K562 (cell line): ENCODE data around the gene TEX14. TPM values are rescaled to one million over a fixed set of nuclear protein-coding genes. Genes with fewer than 3 reads are reported as not detected.
A peak's percentile ranks its signal among the peaks of the same experiment; 100 is the strongest.

Source experiments
- CREB3 ChIP-seq: fragments of 450-650 bp; conservative IDR thresholded peaks from 2 replicates; pipeline ENCODE4 v1.6.1; 2016; ENCODE audit warnings: missing genetic modification characterization, low read depth, mild to moderate bottlenecking, missing compliant biosample characterization, moderate library complexity
- CREB3L1 ChIP-seq: fragments of 450-650 bp; IDR thresholded peaks from 2 replicates; pipeline ENCODE4 v1.6.1; 2014; ENCODE audit warnings: low read depth, mild to moderate bottlenecking, moderate library complexity, borderline replicate concordance
- GTF2B ChIP-seq: IDR thresholded peaks from 2 replicates; pipeline ENCODE4 v1.6.1; 2011; ENCODE audit not compliant: insufficient read length; ENCODE audit errors: extremely low read depth
- NFRKB ChIP-seq: fragments of 450-650 bp; IDR thresholded peaks from 2 replicates; pipeline ENCODE4 v1.6.1; 2016; ENCODE audit warnings: low read depth
- SMARCA5 ChIP-seq: fragments of 450-650 bp; IDR thresholded peaks from 2 replicates; pipeline ENCODE4 v1.6.1; 2016
- ZBTB40 ChIP-seq, 2 experiments: fragments of 450-650 bp in 1 of 2; sonication (generic) in 1 of 2; formaldehyde crosslinking in 1 of 2; IDR thresholded peaks; 2 replicates each; pipeline versions ENCODE4 v1.7.1 to v1.9.0; 2016 to 2022; ENCODE audit warnings: inconsistent platforms in 1 of 2, mild to moderate bottlenecking in 1 of 2, missing genetic modification reagents in 1 of 2
- ZNF592 ChIP-seq: fragments of 450-650 bp; IDR thresholded peaks from 2 replicates; pipeline ENCODE4 v1.6.1; 2017; ENCODE audit warnings: antibody characterized with exemption, mild to moderate bottlenecking
- polyA plus RNA-seq, 8 experiments: library from polyadenylated mRNA; depleted of rRNA in 4 of 8; stranded (reverse) in 5 of 8; unstranded in 3 of 8; fragments of >200 nt; fragmentation: Nextera tagmentation in 2 of 8; fragmentation: Illumina TruSeq in 1 of 8; extraction: Ambion mirVana in 2 of 8; extraction: Trizol in 1 of 8; gene quantifications; 2 replicates each; pipeline versions ENCODE4 v1.2.1 to v1.2.3, GENCODE V29; 2011 to 2014; ENCODE audit warnings: inconsistent platforms in 1 of 8, missing spikeins in 1 of 8
- total RNA-seq, 7 experiments: library from RNA; depleted of rRNA in 6 of 7; stranded (reverse); fragments of >200 nt in 6 of 7; fragmentation: Illumina TruSeq in 2 of 7; extraction: Trizol in 2 of 7; gene quantifications; 2 replicates each; pipeline versions ENCODE4 v1.2.1 to v1.2.3, GENCODE V29; 2011 to 2021; ENCODE audit warnings: low replicate concordance in 1 of 7

TEX14 gene
- total and polyA plus RNA-seq, 9 of the 15 experiments (the other 6 are each of a cell fraction or from before 2014, with no cell fraction given), result 0.05 to 0.12 (median 0.09) TPM; not detected in 1

- TF ChIP-seq CREB3 (tag) (no peak; the same call in 1 of the 2 replicates), CREB3L1 (no peak), SMARCA5 (0 out of 2 replicates have a peak, but pooled peaks have one; percentile 54), NFRKB (0 out of 2 replicates have a peak, but pooled peaks have one; percentile 86), GTF2B (no peak), ZBTB40 (IDR thresholded peaks at IDR 0.05) (peak; percentile 58), ZBTB40 (CRISPR knock-in tag; IDR thresholded peaks at IDR 0.05) (no peak), ZNF592 (0 out of 2 replicates have a peak, but pooled peaks have one; percentile 10)
Measured at GRCh38 chr17:58632324-58633314, 59.2 kb downstream of the TEX14 start (continued).
